DMS114 treated with DMSO at 0.1 percent for 48 hours (cell line): ENCODE measurements around the gene SCG5.

ENCODE experiments used
- DNase-seq: peaks from one replicate; lab custom pipeline; 2025; ENCODE audit not compliant: unreplicated experiment; lab: John Stamatoyannopoulos, UW

The SCG5 gene

DNA sequence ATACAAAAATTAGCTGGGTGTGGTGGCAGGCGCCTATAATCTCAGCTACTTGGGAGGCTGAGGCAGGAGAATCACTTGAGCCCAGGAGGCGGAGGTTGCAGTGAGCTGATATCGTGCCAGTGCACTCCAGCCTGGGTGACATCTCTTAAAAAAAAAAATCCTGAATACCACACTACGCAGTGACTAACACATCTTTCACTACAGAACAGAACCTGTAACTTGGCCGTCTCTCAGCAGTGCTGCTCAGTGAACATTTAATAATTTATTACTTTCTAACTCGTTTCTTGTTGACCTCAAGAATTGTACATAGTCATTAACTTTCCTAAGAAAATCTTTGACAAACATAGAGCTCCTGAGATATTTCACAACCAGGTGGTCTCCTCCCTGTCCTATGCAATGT lies 80.1 kb downstream of the SCG5 start:
- no peak for DNase-seq

DNA sequence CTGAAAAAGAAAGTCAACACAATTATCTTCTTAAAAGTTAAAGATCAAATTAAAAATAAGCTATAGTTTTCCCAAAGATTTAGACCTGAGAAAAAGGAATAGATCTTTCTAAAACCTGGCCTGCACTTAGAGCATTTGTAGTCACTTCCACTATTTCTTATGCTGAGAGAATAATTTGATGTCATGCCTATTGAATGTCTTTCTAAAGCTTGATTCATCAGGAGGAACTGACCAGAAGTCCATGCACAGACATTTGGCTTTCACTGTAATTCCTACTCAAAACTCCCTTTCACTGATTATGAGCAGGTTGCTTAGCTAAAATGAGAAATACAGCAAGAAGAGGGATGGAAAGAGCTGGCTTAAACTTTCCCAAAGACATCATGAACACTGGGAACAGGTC lies 80.6 kb downstream of the SCG5 start:
- no peak for DNase-seq

DNA sequence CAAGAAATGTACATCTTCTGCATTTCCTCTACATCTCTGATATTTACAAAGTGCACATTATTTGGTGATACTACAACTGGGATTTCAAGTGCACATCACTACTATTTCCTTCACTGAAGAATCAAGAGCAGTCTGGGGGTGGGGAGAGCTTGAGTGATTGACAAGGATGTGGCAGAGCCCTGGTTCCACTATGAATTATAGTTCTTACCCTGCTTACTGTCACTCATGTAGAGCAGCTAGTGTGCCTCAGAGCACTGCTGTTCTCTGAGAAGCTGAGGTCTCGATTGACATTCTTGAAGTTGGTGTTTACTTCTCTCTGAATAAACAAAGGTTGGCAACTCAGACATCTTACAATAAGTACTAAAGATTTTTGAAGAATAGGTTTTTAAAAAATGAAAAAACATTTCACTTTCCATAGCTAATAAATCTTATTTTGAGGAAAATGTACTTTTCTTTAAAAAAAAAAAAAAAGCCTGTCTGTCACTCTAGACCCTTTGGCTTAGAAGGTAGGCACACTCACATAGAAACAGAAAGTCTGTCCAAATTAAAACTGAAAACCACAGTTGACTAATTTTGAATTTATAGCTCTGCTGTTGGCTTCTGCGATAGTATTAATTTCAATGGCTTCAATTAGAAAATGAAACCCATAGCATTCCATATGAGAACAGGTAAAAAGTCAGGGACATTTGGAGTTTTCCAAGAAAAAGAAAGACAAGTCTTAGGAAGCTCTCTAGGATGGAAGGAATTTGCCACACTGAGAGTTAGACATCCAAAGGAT lies 81.8 kb downstream of the SCG5 start:
- DNase-seq, result no peak

DNA sequence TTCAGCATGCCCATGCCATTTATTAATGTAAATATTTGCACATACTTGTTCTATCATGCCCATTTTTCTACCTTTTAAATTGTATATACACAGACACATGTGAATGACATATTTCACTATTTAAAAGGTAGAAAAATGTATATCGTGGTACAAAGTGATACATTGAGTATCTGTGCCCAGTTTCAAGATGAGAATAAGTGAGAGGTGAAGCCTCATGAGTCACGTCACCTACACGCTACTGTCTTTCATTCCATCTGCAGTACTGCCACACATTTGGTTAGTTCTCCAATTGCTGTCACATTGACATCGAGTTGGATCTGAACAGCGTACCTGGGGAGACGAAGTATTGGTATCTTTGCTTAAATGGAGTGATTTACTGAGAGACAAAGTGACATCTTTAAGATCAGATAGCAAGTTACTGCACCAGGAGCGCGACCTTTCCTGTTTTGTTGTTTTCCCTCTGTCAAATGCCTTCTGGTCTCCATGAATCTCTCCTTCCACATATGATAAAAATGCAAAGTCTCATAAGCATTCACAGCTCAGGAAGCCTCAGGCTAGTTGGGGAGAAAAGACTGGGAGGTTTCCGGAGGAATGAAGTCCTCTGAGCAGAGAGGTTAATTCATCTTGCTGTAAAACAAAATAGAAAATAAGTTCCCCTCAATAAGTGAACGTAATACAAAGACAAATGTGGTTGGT lies 88.3 kb downstream of the SCG5 start:
- no peak for DNase-seq

DNA sequence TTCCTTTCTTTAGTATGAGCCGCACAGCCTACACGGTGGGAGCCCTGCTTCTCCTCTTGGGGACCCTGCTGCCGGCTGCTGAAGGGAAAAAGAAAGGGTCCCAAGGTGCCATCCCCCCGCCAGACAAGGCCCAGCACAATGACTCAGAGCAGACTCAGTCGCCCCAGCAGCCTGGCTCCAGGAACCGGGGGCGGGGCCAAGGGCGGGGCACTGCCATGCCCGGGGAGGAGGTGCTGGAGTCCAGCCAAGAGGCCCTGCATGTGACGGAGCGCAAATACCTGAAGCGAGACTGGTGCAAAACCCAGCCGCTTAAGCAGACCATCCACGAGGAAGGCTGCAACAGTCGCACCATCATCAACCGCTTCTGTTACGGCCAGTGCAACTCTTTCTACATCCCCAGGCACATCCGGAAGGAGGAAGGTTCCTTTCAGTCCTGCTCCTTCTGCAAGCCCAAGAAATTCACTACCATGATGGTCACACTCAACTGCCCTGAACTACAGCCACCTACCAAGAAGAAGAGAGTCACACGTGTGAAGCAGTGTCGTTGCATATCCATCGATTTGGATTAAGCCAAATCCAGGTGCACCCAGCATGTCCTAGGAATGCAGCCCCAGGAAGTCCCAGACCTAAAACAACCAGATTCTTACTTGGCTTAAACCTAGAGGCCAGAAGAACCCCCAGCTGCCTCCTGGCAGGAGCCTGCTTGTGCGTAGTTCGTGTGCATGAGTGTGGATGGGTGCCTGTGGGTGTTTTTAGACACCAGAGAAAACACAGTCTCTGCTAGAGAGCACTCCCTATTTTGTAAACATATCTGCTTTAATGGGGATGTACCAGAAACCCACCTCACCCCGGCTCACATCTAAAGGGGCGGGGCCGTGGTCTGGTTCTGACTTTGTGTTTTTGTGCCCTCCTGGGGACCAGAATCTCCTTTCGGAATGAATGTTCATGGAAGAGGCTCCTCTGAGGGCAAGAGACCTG lies 89.5 kb downstream of the SCG5 start:
- DNase-seq, result no peak

DNA sequence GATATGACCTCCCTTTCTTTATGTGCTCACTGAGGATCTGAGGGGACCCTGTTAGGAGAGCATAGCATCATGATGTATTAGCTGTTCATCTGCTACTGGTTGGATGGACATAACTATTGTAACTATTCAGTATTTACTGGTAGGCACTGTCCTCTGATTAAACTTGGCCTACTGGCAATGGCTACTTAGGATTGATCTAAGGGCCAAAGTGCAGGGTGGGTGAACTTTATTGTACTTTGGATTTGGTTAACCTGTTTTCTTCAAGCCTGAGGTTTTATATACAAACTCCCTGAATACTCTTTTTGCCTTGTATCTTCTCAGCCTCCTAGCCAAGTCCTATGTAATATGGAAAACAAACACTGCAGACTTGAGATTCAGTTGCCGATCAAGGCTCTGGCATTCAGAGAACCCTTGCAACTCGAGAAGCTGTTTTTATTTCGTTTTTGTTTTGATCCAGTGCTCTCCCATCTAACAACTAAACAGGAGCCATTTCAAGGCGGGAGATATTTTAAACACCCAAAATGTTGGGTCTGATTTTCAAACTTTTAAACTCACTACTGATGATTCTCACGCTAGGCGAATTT lies 91.2 kb downstream of the SCG5 start:
- no peak for DNase-seq

DNA sequence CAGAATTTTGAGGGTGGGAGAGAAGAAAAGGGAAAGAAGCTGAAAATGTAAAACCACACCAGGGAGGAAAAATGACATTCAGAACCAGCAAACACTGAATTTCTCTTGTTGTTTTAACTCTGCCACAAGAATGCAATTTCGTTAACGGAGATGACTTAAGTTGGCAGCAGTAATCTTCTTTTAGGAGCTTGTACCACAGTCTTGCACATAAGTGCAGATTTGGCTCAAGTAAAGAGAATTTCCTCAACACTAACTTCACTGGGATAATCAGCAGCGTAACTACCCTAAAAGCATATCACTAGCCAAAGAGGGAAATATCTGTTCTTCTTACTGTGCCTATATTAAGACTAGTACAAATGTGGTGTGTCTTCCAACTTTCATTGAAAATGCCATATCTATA lies 91.8 kb downstream of the SCG5 start:
- no peak for DNase-seq

DNA sequence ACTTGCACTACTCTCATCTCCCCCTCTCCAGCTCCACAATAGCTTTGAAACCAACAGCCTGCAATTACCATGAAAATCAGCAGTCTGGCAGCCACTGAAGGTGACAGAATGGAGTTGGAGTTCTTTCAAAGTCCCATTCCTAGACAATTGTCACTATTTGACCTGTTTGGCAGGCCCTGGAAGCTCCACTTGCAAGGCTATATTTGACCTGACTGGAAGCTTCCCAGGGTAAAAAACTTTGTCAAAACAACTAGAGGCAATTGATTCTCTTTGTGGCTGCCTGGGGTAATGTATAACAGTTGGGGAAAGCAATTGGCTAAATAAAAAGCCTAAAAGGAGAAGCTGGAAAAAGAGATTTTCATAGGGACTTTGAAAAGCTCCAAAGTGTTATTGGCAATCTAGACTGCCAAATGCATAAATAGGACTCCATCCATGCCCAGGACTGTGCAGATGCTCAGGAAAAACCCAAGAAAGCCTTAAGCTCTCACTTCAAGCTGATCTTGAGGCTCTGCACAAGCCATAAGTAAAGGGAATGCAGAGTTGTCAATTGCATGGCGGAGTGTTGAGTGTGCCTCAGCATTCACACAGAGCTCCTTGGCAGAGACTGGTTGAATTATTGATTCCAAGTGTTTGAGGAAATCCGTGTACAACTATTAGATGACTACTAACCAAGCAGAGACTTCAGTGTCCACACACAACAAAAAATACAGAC lies 94.6 kb downstream of the SCG5 start:
- DNase-seq, result no peak

DNA sequence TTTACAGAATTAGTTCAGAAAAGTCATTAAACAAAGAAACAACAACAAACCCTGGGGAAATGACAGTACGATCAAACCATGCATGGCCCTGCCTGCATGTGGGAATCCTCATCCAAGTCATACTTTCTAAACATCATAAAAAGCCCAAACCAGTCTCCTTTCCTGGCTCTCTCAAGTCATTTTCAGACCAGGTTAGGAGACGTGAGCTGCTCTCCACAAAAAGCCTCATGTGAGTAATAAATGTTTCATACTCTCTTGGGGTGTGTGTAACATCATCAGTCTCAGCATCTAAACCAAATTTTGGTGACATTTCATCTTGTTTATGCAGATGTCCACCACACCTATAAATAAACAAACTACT lies 95.2 kb downstream of the SCG5 start:
- DNase-seq, result no peak

DNA sequence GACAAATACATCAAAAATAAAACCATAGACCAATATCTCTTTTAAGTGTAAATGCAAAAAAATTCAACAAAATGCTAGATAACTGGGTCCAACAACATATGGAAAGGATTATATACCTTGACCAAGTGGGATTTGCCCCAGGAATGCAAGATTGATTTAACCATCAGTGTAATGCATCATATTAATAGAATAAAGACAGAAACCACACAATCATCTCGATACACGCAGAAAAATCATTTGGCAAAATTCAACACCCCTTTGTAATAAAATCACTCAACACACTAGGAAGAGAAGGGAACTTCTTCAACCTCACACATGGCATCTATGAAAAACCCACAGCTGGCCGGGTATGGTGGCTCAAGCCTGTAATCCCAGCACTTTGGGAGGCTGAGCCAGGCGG lies 95.8 kb downstream of the SCG5 start:
- no peak for DNase-seq

DNA sequence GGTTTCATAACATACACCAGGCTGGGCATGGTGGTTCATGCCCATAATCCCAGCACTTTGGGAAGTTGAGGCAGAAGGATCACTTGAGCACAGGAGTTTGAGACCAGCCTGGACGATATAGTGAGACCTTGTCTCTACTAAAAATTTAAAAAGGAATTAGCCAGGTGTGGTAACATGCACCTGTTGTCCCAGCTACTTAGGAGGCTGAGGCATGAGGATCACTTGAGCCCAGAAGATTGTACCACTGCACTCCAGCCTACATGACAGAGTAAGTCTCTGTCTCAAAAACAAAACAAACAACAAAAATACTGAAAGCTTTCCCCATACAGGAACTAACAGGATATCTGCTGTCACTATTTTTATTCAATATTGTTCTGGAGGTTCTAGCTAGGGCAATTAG lies 97.2 kb downstream of the SCG5 start:
- DNase-seq, result no peak

DNA sequence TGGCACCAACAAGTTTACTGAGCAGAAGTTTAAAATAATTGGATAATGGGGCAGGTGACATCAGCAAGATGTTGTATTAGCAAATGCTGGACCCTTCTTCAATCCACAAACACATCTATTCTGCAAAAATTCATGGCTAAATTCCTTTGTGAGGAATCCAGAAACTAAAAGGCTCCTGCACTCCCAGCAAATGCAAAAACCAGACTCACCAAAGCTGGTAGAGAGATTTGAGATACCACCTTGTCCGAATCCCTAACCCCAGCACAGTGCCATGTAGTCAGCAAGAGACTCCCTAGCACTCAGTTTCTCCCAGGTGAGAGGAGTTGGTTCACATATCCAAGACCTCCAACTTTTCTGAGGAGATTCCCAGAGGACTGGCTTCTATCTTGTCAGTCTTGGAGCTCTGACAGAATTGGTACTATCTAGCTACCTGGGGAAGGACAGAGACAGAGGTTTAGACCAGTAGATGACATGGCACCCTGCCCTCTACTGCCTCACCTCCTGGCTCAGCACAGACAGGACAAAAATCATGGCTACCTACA lies 98.1 kb downstream of the SCG5 start:
- DNase-seq, result no peak

DNA sequence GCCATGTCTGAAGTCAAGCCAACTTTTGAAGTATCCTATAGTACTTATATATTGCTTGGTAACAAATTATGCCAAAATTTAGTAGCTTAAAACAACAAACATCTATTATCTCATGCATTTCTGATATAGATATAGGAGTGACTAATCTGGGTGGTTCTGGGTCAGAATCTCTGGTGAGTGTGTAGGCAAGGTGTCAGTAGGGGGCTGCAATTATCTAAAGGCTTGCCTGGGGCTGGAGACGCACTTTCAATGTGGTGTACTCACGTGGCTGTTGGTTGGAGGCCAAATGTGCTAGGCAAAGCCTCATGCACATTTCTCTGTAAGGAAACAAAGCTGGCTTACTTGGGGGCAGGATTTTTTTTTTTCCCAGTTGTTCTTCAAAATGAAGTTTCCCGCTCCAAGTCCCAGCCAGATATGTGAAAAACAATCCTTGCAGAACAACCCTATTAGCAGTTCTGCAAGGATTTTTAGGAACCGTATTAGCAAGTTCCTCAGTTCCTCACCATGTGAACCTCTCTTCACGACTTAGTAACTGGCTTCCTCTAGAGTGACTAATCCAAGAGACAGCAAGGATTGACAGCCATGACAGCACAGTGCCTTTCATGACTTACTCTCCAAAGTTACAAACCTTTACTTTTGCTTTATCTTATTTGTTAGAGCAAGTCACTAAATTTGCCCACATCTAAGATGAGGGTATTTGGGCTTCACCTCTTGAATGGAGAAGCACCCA lies 102.1 kb downstream of the SCG5 start:
- no peak for DNase-seq

DNA sequence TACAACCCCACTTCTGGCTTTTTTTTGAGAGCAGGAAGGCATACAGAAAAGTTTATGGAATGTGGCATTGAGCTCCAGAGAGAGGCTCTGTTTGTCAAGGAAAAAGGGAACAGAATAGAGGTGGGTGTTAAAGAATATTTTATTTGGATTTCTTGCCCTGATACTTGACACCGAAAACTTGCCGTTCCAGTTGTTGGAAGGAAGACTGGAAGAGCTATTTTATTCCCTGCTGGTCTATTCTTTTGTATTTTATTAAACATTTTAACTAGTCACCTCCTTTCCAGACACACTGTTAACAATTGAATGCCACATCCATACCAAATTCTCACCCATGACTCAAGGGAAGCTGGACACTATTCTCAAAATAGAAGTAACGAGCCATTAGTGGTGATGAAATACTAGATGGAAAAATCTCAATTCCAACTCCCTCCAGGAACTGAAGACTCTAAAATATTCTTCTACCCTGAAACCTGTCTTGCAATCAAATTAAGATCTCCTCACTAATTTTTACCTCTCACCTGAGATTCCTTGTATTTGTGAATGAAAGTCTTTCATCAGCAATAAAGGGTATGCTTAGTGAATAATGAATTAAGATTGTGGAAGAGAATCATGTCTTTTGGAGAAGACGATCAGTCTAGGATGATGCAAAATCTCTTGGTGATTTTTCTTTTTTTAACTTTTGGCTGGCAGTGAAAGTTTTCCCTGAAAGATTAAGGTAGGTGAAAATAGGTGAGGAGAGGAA lies 104.8 kb downstream of the SCG5 start:
- DNase-seq, result no peak
